COR-L47 (cell line): Measurements from ENCODE around the gene MBP.

Experiments
- DNase-seq: peaks from one replicate; lab custom pipeline; 2025; lab: John Stamatoyannopoulos, UW

The MBP gene

DNA sequence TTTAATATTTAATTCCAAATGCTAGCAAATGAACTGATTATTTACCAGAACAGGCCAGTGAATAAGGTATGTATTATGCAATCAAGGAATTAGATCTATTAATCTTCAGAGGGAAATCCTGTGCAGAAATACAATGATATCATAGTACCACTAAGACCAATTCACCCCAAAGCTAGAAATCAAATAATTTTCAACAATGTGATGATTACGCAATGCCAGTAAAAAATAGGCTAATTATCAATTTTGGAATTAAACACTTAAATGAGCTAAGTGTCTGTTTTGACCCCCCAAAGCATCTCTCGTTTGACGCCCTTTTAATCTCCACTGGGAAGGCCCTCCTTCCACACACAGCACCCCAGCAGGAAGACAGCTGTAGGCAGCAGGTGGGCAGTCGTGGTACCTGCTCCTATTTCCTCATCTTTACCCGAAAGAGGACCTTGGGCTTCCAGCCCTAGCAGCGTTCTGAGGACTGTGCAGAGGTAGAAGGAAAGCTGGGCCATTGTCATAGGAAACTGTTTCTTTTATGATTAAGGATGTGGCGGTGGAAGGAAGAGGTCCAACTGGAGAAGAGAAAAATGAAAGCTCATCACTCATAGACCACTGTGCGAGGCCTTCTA lies 84.7 kb downstream of the MBP start:
- no peak for DNase-seq

DNA sequence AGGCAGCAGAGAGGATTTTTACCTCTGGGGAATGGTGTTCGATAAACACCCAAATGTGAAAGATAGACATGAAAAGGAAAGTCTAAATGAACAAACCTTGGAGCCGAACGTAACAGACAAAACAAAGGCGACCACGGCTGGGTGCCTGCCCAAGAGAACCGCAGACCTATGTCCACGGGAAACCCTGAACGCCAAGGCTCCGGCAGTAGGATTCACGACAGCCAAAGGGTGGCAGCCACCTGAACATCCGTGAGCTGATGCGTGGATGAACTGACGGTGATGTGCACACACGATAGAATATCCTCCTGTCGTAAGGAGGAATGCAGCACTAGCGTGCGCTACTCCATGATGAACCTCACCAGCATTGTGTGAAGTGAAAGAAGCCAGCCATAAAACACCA lies 85.6 kb downstream of the MBP start:
- no peak for DNase-seq

- DNase-seq, result no peak
Observed at GRCh38 chr18:77046409-77046808, 86.2 kb downstream of the MBP start.

GRCh38 chr18:77045677-77046076 lies 86.9 kb downstream of the MBP start:
- DNase-seq, result no peak

GRCh38 chr18:77044866-77045664 lies 87.5 kb downstream of the MBP start:
- no peak for DNase-seq

DNA sequence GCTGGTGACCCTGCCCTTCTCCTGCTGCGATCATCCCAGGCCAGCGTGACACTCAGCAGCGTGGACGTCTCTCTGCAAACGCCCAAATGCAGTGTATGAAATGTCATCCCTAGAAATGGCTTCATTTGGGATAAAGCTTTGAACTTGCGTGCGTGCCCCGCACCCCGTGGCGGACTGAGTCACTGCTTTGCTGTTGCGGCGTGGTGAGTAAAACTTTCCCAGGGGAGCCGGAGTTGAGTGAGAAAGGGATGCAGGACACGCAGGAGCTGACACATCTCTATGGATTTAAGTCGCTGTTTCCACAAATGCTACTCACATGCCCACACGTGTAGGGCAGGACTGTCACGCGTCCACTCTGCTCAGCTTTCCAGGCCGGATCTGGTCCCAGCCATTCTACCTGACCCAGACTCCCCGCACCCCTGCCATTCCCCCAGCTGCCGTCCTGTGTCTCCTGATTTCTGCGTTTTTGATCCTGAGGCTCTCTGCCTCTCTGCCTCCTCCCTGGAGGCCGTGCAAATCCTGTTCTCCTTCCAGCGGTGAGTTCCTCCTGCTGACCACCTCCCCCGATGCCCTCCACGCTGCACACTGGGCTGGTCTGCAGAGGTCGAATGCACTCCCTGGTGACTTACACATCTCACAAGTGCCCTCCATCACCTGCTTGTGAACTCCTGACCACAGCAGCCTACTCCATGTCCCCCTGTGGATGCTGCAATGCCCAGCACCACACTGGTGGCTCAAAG lies 88.9 kb downstream of the MBP start:
- no peak for DNase-seq

GRCh38 chr18:77042583-77042982 lies 90.0 kb downstream of the MBP start:
- no peak for DNase-seq

DNA sequence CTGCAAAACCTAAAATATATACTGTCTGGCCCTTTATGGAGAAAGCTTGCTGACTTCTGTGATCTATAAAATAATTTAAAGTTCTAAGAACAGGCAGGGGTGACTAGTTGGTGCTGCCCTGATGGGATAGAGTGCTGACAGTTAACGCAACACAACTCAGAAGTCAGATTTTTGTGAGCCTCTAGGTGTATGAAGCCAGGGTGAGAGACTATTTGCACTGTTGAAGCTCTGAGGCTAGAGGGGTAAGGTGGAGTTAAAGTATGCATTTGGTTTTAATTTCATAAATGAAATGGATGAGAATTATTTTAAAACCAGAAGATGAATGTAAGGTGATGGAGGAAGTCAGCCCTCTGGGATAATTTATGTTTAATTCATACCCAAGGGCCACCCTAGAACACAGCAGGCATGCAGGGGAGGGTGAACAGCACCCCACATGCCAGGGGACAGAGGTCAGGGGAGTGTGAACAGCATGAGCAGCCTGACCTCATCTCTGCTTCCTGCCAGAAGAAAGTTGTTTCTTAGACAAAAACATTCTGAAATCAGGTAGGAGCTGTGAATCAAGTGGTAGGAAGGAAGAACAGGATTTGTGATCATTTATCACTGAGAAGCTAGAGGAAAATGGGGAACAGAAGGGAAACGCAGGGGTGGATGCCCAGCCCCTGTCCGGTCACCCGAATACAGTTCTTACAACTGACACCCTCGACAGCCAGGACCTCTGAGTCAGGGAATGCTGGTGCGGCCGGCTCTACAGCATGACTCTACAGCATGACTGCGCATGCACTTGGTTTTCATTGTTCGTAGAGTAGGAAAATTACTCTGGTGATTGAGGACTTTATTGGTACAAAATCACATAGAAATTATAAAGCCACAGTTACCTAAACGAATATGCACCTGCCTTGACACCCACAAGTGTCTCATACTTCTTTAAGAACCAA lies 93.1 kb downstream of the MBP start:
- DNase-seq, result no peak

- DNase-seq, result no peak
Observed at GRCh38 chr18:77038182-77038858, 94.3 kb downstream of the MBP start.

- DNase-seq, result no peak
Observed at GRCh38 chr18:77037567-77037966, 95.0 kb downstream of the MBP start.

DNA sequence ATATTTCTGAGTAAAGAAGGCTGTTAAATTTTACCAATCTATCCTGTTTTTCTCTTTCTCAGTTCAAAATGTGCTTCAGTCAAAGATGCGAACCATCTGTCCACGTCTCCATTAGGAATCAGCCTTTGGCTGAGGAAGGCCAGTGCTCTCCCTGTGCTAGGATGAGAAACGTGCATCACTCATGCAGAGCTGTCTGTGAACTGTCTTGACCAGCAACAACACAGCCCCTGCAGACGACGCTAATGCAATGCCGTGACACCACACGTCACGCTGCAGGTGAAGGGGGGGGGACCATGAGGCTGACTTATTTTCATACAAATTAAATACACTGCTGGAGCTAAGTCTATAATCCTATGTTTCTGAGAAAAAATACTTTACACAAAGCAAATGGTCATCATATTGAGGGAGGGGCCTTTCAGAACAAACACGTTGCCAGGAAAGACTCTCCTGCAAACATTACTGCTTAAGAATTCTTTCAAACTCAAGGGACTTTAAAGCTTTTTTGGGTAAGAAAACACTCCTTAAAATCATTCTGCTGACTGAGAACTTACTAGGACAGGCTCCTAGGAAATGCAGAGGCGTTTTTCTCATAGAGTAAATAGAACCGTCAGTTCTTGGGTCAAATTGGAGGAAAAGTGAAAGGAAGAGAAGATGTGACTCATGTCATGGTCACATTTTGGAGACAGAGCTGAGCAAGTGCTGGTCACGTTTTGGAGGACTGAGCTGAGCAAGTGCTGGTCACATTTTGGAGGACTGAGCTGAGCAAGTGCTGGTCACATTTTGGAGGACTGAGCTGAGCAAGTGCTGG lies 97.0 kb downstream of the MBP start:
- DNase-seq, result no peak

GRCh38 chr18:77033575-77033974 lies 99.0 kb downstream of the MBP start:
- DNase-seq, result no peak

GRCh38 chr18:77032181-77032701 lies 100.3 kb downstream of the MBP start:
- peak; percentile 31 for DNase-seq

DNA sequence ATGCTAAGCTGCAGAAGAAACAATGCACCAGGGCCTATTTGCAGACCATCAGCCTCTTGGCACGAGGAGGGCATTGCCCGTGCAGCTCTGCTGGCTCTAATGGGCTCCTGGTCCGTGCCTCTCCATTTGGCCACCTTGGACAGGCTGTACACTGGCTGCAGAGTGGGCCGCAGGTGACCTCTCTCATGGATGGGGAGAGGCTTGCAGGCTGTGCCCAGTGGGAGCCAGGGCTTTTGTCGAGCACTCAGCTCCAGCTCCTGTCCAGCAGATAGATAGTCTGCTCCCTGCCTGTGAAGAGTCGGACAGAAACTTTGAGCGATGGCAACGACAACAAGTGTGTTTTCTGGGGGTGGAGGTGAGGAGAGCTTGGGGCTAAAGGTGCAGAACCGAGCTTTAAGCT lies 100.9 kb downstream of the MBP start:
- DNase-seq, result no peak

DNA sequence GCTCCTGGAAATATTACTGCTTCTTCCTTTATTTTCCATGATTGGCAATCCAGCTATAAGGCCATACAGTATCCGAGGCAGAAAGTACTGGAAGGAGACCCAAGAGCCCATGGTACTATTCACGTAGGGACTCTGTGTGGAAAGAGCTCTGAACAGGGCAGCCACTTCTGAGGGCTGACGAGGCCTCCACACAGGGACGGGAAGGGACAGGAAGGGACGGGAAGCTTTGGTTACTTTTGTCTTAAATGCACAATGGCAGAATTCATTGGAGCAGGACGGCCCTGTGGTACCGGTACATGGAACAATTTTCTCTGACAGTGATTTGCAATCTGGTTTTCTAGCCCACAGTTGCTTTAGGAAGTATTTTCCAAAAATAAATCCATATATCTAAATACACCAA lies 102.4 kb downstream of the MBP start:
- DNase-seq, result no peak

GRCh38 chr18:77025831-77026363 lies 106.7 kb downstream of the MBP start:
- no peak for DNase-seq

GRCh38 chr18:77025123-77025522 lies 107.5 kb downstream of the MBP start:
- DNase-seq, result no peak

GRCh38 chr18:77024476-77024875 lies 108.1 kb downstream of the MBP start:
- DNase-seq, result no peak

DNA sequence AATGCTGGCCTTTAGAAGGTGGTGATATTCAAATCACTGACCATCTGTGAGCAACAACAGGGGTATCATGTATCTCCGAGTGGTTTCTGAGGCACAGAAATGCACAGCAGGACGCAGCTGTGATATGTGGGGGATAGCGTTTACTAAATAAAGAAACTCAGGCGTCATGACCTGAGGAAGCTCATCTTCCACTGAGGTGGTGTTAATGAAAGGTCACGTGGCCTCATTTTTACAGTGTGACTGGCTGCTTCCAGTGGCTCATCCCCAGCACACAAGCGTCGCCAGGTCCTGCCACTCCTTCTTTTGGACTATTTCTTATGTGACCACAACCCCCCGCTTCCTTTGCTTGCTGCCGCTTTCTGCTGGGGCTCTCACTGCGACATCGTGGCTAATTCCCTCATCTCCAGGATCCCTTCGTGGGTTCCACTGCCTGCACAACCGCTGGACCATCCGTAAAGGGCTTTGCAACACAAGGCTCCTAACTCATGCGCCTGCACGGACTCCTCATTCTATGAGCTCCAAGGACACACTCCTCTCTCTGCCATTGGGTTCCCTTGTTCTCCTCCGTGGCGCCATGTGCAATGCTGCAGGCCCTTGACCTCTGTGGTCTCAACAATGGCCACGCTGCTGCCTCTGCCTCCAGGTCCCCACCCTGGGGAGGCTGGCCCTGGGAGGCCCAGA lies 109.3 kb downstream of the MBP start:
- DNase-seq, result no peak
